ENCODE results near the gene IREB2. TPM values are rescaled to one million over a fixed set of nuclear protein-coding genes. Genes with fewer than 3 reads are reported as not detected.
A peak's percentile ranks its signal among the peaks of the same experiment; 100 is the strongest.

Gene IREB2
- total and polyA plus RNA-seq, 2 donors (not counting 1 experiment from before 2014, with no cell fraction given) = 14.7 to 92.1 TPM

DNA sequence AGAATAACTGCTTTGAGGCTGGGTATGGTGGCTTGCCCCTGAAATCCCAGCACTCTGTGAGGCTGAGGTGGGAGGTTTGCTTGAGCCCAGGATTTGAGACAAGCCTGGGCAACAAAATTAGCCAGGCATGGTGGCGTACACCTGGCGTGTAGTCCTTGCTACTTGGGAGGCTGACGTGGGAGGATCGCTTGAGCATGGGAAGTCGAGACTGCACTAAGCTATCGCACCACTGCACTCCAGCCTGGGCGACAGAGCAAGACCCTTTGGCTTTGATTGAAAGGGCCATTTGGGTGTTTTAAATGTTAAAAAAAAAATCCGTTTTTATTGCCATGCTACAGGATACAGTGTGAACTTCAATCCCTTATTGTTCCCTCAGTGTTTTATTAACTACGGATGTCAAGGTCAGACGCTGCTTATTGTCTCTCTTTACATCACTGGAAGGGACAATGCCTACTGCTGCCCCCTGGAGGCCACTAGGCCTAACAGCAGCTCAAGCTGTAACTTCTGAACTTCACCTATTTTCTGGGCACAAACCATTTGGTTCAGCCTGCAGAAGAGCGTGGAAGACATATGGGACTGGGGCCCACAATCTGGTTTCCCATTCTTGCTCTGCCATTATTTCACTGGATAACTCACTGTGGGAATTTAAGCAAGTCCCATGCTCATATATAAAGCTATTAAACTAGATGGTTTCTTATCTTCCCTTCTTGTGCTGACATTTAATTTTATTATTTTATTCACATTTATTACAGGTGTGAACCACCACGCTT, 15.3 kb upstream of the IREB2 start:
- intact Hi-C loops (cut with micrococcal nuclease) = loop anchor here (1.0 to 2.0 kb wide), 2 partner anchors 114 to 309 kb away; no protein-coding TSS in a partner anchor
- ChIA-PET CTCF (interaction anchor here (0.7 to 2.3 kb wide), 18 partner anchors 10 to 314 kb away, joined by 3 to 15 read pairs (median 4); partner anchors contain the start of genes CIB2 and IREB2), POLR2A (no interaction called here)
- Histone ChIP-seq H3K36me3 (replicated peaks in 1 of 2; ENCODE audit: control extremely low read depth in 1 of 2, control insufficient read depth in 1 of 2, extremely low read depth in 1 of 2, insufficient read depth in 2 of 2, low read length in 1 of 2) (no peaks in the 10 kb centered on the region), H3K4me3 (ENCODE audit: control extremely low read depth in 1 of 5, extremely low read depth in 1 of 5, insufficient read depth in 1 of 5, low read depth in 2 of 5, low read length in 4 of 5) (no peak overlapping the region), H4K20me1 (ENCODE audit: control insufficient read depth, insufficient read depth, low read length, poor library complexity, severe bottlenecking) (no peaks in the 10 kb centered on the region), H3K4me2 (replicated peaks; ENCODE audit: low read depth, low read length, poor library complexity, severe bottlenecking) (no peak overlapping the region), H3K27ac (ENCODE audit: low read length in 2 of 2) (no peak overlapping the region), H3K79me2 (ENCODE audit: control insufficient read depth, insufficient read depth, low read length) (no peaks in the 10 kb centered on the region), H2AFZ (ENCODE audit: insufficient read depth, low read depth, low read length, poor library complexity, severe bottlenecking) (no peak overlapping the region), H3K9me3 (ENCODE audit: control extremely low read depth in 1 of 3, control insufficient read depth in 2 of 3, insufficient read depth in 1 of 3, low read length in 2 of 3) (peaks cover 0 to 3% (median 0%) of the 10 kb centered on the region in 3 donors), H3K9ac (ENCODE audit: low read length) (no peak overlapping the region), H3K4me1 (ENCODE audit: control insufficient read depth in 2 of 2, insufficient read depth in 2 of 2, low read length in 2 of 2) (no peaks in the 10 kb centered on the region), H3K27me3 (replicated peaks in 1 of 4; ENCODE audit: control extremely low read depth in 1 of 4, control insufficient read depth in 3 of 4, insufficient read depth in 4 of 4, low read length in 3 of 4) (peaks cover 0 to 5% (median 0%) of the 10 kb centered on the region in 4 experiments)
- H3K9me3 Mint-ChIP-seq (ENCODE audit: insufficient read depth) = no peaks in the 10 kb centered on the region
- 62% methylated on average over 10 of the region's 12 CpGs for WGBS (ENCODE audit: insufficient coverage)
- DNase-seq (peak; percentile 71), ATAC-seq (ENCODE audit: low read depth) (peak; percentile 80)
- no peak overlapping the region for H3K27ac Mint-ChIP-seq
- H3K4me1 Mint-ChIP-seq = peaks cover 2% of the 10 kb centered on the region
- H3K4me3 Mint-ChIP-seq = no peak overlapping the region
- TF ChIP-seq, protein P1, sequence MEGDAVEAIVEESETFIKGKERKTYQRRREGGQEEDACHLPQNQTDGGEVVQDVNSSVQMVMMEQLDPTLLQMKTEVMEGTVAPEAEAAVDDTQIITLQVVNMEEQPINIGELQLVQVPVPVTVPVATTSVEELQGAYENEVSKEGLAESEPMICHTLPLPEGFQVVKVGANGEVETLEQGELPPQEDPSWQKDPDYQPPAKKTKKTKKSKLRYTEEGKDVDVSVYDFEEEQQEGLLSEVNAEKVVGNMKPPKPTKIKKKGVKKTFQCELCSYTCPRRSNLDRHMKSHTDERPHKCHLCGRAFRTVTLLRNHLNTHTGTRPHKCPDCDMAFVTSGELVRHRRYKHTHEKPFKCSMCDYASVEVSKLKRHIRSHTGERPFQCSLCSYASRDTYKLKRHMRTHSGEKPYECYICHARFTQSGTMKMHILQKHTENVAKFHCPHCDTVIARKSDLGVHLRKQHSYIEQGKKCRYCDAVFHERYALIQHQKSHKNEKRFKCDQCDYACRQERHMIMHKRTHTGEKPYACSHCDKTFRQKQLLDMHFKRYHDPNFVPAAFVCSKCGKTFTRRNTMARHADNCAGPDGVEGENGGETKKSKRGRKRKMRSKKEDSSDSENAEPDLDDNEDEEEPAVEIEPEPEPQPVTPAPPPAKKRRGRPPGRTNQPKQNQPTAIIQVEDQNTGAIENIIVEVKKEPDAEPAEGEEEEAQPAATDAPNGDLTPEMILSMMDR (IDR thresholded peaks at IDR 0.05) = peak; percentile 96
- no peak for TF ChIP-seq EZH2 (IDR thresholded peaks at IDR 0.05; ENCODE audit: borderline replicate concordance, insufficient read depth, low read depth, low read length, poor library complexity, severe bottlenecking)
- H3K27me3 Mint-ChIP-seq = peaks cover 34% of the 10 kb centered on the region

DNA sequence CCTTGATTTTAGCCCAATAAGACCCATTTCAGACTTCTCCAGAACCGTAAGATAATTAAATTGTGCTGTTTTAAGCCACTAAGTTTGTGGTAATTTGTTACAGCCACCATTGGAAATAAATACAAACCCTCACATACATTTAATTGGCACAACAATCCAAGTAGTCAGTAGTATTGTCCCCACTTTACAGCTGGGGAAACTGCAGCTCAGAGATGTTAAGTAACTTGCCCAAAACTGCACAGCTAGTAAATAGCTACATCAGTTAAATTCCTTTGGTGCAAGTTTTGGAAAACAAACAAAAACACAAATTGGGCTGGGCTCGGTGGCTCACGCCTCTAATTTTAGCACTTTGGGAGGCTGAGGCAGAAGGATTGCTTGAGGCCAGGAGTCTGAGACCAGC, 13.3 kb upstream of the IREB2 start:
- no peak for DNase-seq
- ChIA-PET POLR2A (no interaction called here), CTCF (interaction anchor here (0.6 to 2.1 kb wide), 4 partner anchors 14 to 1370 kb away, joined by 3 to 8 read pairs (median 4); no protein-coding TSS in a partner anchor)
- Histone ChIP-seq H3K4me3 (ENCODE audit: control extremely low read depth in 1 of 5, extremely low read depth in 1 of 5, insufficient read depth in 1 of 5, low read depth in 2 of 5, low read length in 4 of 5) (no peak overlapping the region), H3K9ac (ENCODE audit: low read length) (no peak overlapping the region), H3K4me1 (ENCODE audit: control insufficient read depth in 2 of 2, insufficient read depth in 2 of 2, low read length in 2 of 2) (no peaks in the 10 kb centered on the region), H3K79me2 (ENCODE audit: control insufficient read depth, insufficient read depth, low read length) (no peaks in the 10 kb centered on the region), H3K27ac (ENCODE audit: low read length in 2 of 2) (no peak overlapping the region), H3K9me3 (ENCODE audit: control extremely low read depth in 1 of 3, control insufficient read depth in 2 of 3, insufficient read depth in 1 of 3, low read length in 2 of 3) (no peaks in the 10 kb centered on the region), H2AFZ (ENCODE audit: insufficient read depth, low read depth, low read length, poor library complexity, severe bottlenecking) (no peak overlapping the region), H4K20me1 (ENCODE audit: control insufficient read depth, insufficient read depth, low read length, poor library complexity, severe bottlenecking) (no peaks in the 10 kb centered on the region), H3K4me2 (replicated peaks; ENCODE audit: low read depth, low read length, poor library complexity, severe bottlenecking) (no peak overlapping the region), H3K36me3 (replicated peaks in 1 of 2; ENCODE audit: control extremely low read depth in 1 of 2, control insufficient read depth in 1 of 2, extremely low read depth in 1 of 2, insufficient read depth in 2 of 2, low read length in 1 of 2) (no peaks in the 10 kb centered on the region), H3K27me3 (replicated peaks in 1 of 4; ENCODE audit: control extremely low read depth in 1 of 4, control insufficient read depth in 3 of 4, insufficient read depth in 4 of 4, low read length in 3 of 4) (peaks cover 0 to 5% (median 2%) of the 10 kb centered on the region in 4 experiments)
- no peak for TF ChIP-seq EZH2 (IDR thresholded peaks at IDR 0.05; ENCODE audit: borderline replicate concordance, insufficient read depth, low read depth, low read length, poor library complexity, severe bottlenecking)
- TF ChIP-seq, protein P1 (IDR thresholded peaks at IDR 0.05) = no peak
- WGBS (ENCODE audit: insufficient coverage) = 100% methylated on average over 2 of the region's 3 CpGs
- Mint-ChIP-seq H3K4me3 (no peak overlapping the region), H3K9me3 (ENCODE audit: insufficient read depth) (no peaks in the 10 kb centered on the region), H3K27ac (no peak overlapping the region), H3K4me1 (peaks cover 2% of the 10 kb centered on the region), H3K27me3 (peaks cover 36% of the 10 kb centered on the region)
- ATAC-seq (ENCODE audit: low read depth) = no peak
- intact Hi-C loops (cut with micrococcal nuclease) = no loop called here
